Measurements from ENCODE around the gene MYO18A.

- TF ChIP-seq CTCF (IDR thresholded peaks at IDR 0.05): no peak
- no peak for TF ChIP-seq POLR2A (IDR thresholded peaks at IDR 0.05)
Observed at GRCh38 chr17:29170682-29171081, 9.5 kb downstream of the MYO18A start.
